Karpas-422 (cell line): ENCODE results near the gene TAF11L11. TPM values are rescaled to one million over a fixed set of nuclear protein-coding genes. Genes with fewer than 3 reads are reported as not detected.
"Not testable (repeated sequence)": the region's sequence is repeated elsewhere in the genome, so short reads cannot be mapped to it uniquely, and the experiment has no call there.

Experiments
- DNase-seq: peaks from one replicate; pipeline ENCODE4 v3.0.0-alpha.2; 2015
- H2AFZ ChIP-seq: fragments of 200-600 bp; sonication (generic); 2 replicates; pipeline ENCODE4 v1.6.1; 2014; ENCODE audit warnings: antibody characterized with exemption, low read length, mixed read lengths
- H3K27ac ChIP-seq: fragments of 200-600 bp; sonication (generic); 2 replicates; pipeline ENCODE4 v1.5.1; 2014; ENCODE audit warnings: mild to moderate bottlenecking, low read length, moderate library complexity
- H3K27me3 ChIP-seq: fragments of 200-600 bp; sonication (generic); 2 replicates; pipeline ENCODE4 v1.6.1; 2014; ENCODE audit warnings: low read length, mixed read lengths
- H3K36me3 ChIP-seq: fragments of 200-600 bp; sonication (generic); 2 replicates; pipeline ENCODE4 v1.6.1; 2014; ENCODE audit warnings: low read length, mixed read lengths; ENCODE audit not compliant: insufficient read depth
- H3K4me1 ChIP-seq: fragments of 200-600 bp; sonication (generic); 2 replicates; pipeline ENCODE4 v1.6.1; 2014; ENCODE audit warnings: mild to moderate bottlenecking, low read length, mixed read lengths
- H3K4me2 ChIP-seq: fragments of 200-600 bp; sonication (generic); 2 replicates; pipeline ENCODE4 v1.6.1; 2014; ENCODE audit warnings: low read length, low read depth, mild to moderate bottlenecking; ENCODE audit not compliant: poor library complexity, severe bottlenecking
- H3K4me3 ChIP-seq: fragments of 200-600 bp; sonication (generic); 2 replicates; pipeline ENCODE4 v1.5.1; 2014; ENCODE audit warnings: mild to moderate bottlenecking, antibody characterized with exemption, low read length, mixed read lengths
- H3K79me2 ChIP-seq: fragments of 200-600 bp; sonication (generic); 2 replicates; pipeline ENCODE4 v1.6.1; 2014; ENCODE audit warnings: mild to moderate bottlenecking, low read length, mixed read lengths
- H3K9ac ChIP-seq: fragments of 200-600 bp; sonication (generic); 2 replicates; pipeline ENCODE4 v1.6.0; 2014; ENCODE audit warnings: low read length
- H3K9me2 ChIP-seq: fragments of 200-600 bp; sonication (generic), shearing (Covaris generic); replicated peaks from 2 replicates; pipeline ENCODE4 v1.6.0; 2014; ENCODE audit warnings: mild to moderate bottlenecking, low read length, moderate library complexity; ENCODE audit not compliant: insufficient read depth
- H3K9me3 ChIP-seq: fragments of 300-700, 200-600 bp; sonication (generic); 2 replicates; pipeline ENCODE4 v1.6.1; 2014; ENCODE audit warnings: low read length, mixed read lengths
- H4K20me1 ChIP-seq: fragments of 200-600 bp; sonication (generic); 2 replicates; pipeline ENCODE4 v1.6.1; 2014; ENCODE audit warnings: mild to moderate bottlenecking, antibody characterized with exemption, low read length, low read depth; ENCODE audit not compliant: insufficient read depth
- total RNA-seq: library from RNA; depleted of rRNA; stranded (reverse); fragments of >200 nt; shearing (Covaris generic); gene quantifications from 2 replicates; pipeline ENCODE4 v1.2.3, GENCODE V29; 2014; ENCODE audit warnings: low replicate concordance; rRNA removed

The TAF11L11 gene
- not detected in 2 replicates for total RNA-seq

DNA sequence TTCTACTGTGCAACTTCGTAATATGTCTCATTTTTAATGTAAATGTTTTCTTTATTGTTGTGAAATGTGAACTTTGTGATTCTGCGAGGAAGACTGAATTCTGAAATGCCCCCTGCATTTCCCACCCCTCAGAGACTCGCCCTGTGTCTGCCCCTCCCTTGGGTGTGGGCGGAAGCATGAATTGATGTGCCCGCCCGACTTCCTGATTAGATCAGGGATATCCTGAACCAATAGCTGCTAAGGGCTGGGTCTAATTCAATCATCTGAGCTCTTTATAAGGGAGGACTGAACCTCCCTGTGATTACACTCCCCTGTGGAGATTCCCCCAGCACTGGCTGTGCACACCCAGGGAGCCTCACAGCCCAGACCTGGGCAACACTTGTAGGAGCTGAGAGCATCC, at the start of gene TAF11L11:
TAF11L11 (plus strand) TSS at position 304 of the 400 bp plus-strand sequence.
- not testable (repeated sequence) for H4K20me1 ChIP-seq, H3K4me1 ChIP-seq, H3K27ac ChIP-seq, H3K4me3 ChIP-seq, DNase-seq, H3K9me3 ChIP-seq, H3K9ac ChIP-seq, H3K9me2 ChIP-seq, H3K79me2 ChIP-seq, H2AFZ ChIP-seq, H3K27me3 ChIP-seq, H3K4me2 ChIP-seq, H3K36me3 ChIP-seq

DNA sequence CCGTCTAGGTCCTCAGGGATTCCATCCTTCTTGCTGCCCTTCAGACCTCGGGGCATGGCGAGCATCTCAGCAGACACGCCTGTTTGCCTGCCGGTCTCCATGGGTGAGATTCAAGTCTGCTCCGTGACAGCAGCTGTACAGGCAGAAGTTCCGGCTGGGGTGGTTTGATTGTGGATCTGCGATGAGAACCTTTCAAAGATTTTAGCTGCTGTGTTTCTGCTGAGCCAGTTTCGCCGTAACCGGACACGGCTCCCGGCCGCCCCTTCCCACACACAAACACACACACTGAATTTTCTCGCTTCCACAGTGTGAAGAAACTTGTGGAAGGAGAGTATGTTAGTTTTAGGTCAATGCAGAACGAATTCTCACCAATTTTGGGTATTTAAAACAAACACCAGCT, 18.3 kb upstream of the TAF11L11 start, which contains the start of gene TAF11L7:
TAF11L7 (minus strand) TSS at position 101 of the 400 bp plus-strand sequence.
- H3K79me2 ChIP-seq, H3K9ac ChIP-seq, H3K36me3 ChIP-seq, H3K9me3 ChIP-seq, H3K27me3 ChIP-seq, H3K4me2 ChIP-seq, H3K4me1 ChIP-seq, H2AFZ ChIP-seq, H4K20me1 ChIP-seq, DNase-seq, H3K27ac ChIP-seq, H3K4me3 ChIP-seq, H3K9me2 ChIP-seq: not testable (repeated sequence)

DNA sequence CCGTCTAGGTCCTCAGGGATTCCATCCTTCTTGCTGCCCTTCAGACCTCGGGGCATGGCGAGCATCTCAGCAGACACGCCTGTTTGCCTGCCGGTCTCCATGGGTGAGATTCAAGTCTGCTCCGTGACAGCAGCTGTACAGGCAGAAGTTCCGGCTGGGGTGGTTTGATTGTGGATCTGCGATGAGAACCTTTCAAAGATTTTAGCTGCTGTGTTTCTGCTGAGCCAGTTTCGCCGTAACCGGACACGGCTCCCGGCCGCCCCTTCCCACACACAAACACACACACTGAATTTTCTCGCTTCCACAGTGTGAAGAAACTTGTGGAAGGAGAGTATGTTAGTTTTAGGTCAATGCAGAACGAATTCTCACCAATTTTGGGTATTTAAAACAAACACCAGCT, 13.1 kb upstream of the TAF11L11 start, which contains the start of gene TAF11L8:
TAF11L8 (minus strand) TSS at position 101 of the 400 bp plus-strand sequence.
- not testable (repeated sequence) for DNase-seq, H4K20me1 ChIP-seq, H3K27ac ChIP-seq, H3K4me3 ChIP-seq, H3K36me3 ChIP-seq, H3K4me1 ChIP-seq, H3K9me2 ChIP-seq, H3K79me2 ChIP-seq, H3K4me2 ChIP-seq, H2AFZ ChIP-seq, H3K9me3 ChIP-seq, H3K27me3 ChIP-seq, H3K9ac ChIP-seq

DNA sequence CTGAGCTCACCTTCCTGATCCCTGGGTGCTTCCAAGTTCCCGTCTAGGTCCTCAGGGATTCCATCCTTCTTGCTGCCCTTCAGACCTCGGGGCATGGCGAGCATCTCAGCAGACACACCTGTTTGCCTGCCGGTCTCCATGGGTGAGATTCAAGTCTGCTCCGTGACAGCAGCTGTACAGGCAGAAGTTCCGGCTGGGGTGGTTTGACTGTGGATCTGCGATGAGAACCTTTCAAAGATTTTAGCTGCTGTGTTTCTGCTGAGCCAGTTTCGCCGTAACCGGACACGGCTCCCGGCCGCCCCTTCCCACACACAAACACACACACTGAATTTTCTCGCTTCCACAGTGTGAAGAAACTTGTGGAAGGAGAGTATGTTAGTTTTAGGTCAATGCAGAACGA, 9.7 kb upstream of the TAF11L11 start, which contains the start of gene TAF11L9:
TAF11L9 (minus strand) TSS at position 140 of the 400 bp plus-strand sequence.
- not testable (repeated sequence) for H3K4me2 ChIP-seq, H2AFZ ChIP-seq, H3K27me3 ChIP-seq, H3K4me1 ChIP-seq, H3K27ac ChIP-seq, H3K9me2 ChIP-seq, H3K79me2 ChIP-seq, H4K20me1 ChIP-seq, H3K4me3 ChIP-seq, H3K9ac ChIP-seq, DNase-seq, H3K36me3 ChIP-seq, H3K9me3 ChIP-seq

DNA sequence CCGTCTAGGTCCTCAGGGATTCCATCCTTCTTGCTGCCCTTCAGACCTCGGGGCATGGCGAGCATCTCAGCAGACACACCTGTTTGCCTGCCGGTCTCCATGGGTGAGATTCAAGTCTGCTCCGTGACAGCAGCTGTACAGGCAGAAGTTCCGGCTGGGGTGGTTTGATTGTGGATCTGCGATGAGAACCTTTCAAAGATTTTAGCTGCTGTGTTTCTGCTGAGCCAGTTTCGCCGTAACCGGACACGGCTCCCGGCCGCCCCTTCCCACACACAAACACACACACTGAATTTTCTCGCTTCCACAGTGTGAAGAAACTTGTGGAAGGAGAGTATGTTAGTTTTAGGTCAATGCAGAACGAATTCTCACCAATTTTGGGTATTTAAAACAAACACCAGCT, 6.3 kb upstream of the TAF11L11 start, which contains the start of gene TAF11L10:
TAF11L10 (minus strand) TSS at position 101 of the 400 bp plus-strand sequence.
- H3K4me2 ChIP-seq, H3K9me2 ChIP-seq, H2AFZ ChIP-seq, H3K79me2 ChIP-seq, H3K9me3 ChIP-seq, H3K27ac ChIP-seq, H4K20me1 ChIP-seq, H3K4me3 ChIP-seq, H3K36me3 ChIP-seq, H3K27me3 ChIP-seq, DNase-seq, H3K4me1 ChIP-seq, H3K9ac ChIP-seq: not testable (repeated sequence)

DNA sequence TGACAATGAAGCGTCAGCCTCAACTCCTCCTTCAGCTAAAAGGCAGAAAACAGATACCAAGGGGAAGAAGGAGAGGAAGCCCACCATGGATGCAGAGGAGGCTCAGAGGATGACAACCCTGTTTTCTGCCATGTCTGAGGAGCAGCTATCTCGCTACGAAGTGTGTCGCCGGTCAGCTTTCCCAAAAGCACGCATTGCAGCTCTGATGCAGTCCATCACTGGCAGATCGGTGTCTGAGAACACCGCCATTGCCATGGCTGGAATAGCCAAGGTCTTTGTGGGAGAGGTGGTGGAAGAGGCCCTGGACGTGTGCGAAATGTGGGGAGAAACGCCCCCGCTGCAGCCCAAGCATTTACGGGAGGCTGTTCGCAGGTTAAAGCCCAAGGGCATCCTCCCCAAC, 968 bp downstream of the TAF11L11 start:
- Histone ChIP-seq H3K9me2 (no peaks in the 10 kb centered on the region), H2AFZ (no peak overlapping the region), H3K36me3 (no peaks in the 10 kb centered on the region), H4K20me1 (no peaks in the 10 kb centered on the region), H3K9ac (no peak overlapping the region), H3K4me3 (no peak overlapping the region), H3K27ac (no peak overlapping the region), H3K79me2 (no peaks in the 10 kb centered on the region), H3K27me3 (no peaks in the 10 kb centered on the region), H3K4me1 (no peaks in the 10 kb centered on the region), H3K4me2 (no peak overlapping the region), H3K9me3 (peaks cover 5% of the 10 kb centered on the region; the same call in 1 of the 2 replicates)
- DNase-seq, result no peak

DNA sequence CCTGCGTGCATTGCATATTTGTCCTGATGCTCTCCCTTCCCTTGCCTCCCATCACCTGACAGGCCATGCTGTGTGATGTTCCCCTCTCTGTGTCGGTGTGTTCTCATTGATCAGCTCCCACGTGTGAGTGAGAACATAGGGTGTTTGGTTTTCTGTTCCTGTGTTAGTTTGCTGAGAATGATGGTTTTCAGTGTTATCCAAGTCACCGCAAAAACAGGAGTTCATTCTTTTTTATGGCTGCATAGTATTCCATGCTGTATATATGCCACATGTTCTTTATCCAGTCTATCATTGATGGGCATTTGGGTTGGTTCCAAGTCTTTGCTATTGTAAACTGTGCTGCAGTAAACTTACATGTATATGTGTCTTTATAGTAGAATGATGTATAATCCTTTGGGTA, 3.5 kb downstream of the TAF11L11 start:
- not testable (repeated sequence) for H2AFZ ChIP-seq, DNase-seq, H3K79me2 ChIP-seq, H3K27ac ChIP-seq, H3K9me2 ChIP-seq, H3K4me2 ChIP-seq, H3K36me3 ChIP-seq, H3K27me3 ChIP-seq, H3K9ac ChIP-seq, H3K4me1 ChIP-seq, H3K9me3 ChIP-seq, H4K20me1 ChIP-seq, H3K4me3 ChIP-seq

DNA sequence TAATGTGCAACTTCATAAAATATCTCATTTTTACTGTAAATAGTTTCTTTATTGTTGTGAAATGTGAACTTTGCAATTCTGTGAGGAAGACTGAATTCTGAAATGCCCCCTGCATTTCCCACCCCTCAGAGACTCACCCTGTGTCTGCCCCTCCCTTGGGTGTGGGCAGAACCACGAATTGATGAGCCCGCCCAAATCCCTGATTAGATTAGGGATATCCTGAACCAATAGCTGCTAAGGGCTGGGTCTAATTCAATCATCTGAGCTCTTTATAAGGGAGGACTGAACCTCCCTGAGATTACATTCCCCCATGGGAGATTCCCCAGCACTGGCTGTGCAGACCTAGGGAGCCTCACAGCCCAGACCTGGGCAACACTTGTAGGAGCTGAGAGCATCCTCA, 6.1 kb downstream of the TAF11L11 start, which contains the start of gene TAF11L12:
TAF11L12 (plus strand) TSS at position 301 of the 400 bp plus-strand sequence.
- not testable (repeated sequence) for H3K4me2 ChIP-seq, H3K9me3 ChIP-seq, H3K4me1 ChIP-seq, DNase-seq, H3K79me2 ChIP-seq, H3K9ac ChIP-seq, H3K9me2 ChIP-seq, H2AFZ ChIP-seq, H3K36me3 ChIP-seq, H3K27me3 ChIP-seq, H3K27ac ChIP-seq, H4K20me1 ChIP-seq, H3K4me3 ChIP-seq
